Transverse colon (tissue), 4 donors: ENCODE measurements around the gene NBEAL2. TPM values are rescaled to one million over a fixed set of nuclear protein-coding genes. Genes with fewer than 3 reads are reported as not detected.

ENCODE experiments used
- DNase-seq: peaks from one replicate; pipeline ENCODE4 v3.0.0-alpha.2; 2019
- H3K27ac ChIP-seq, 4 donors: fragments of 200-600 bp; sonication (generic); 2 replicates each; pipeline ENCODE4 v1.5.1; 2016 to 2018; ENCODE audit warnings: inconsistent platforms in 4 of 4
- H3K27me3 ChIP-seq: fragments of 200-600 bp; sonication (generic); 2 replicates; pipeline ENCODE4 v1.5.1; 2017; ENCODE audit warnings: inconsistent platforms
- H3K36me3 ChIP-seq, 4 donors: fragments of 200-600 bp; sonication (generic); 2 replicates each; pipeline ENCODE4 v1.5.1; 2017 to 2019; ENCODE audit warnings: inconsistent platforms in 4 of 4
- H3K4me1 ChIP-seq, 4 donors: fragments of 200-600 bp; sonication (generic); 2 replicates each; pipeline ENCODE4 v1.5.1; 2017 to 2020; ENCODE audit warnings: inconsistent platforms in 4 of 4
- H3K4me3 ChIP-seq, 4 donors: fragments of 200-600 bp; sonication (generic); 1 replicate in 1 of 4; 2 replicates in 3 of 4; pipeline versions ENCODE4 v1.5.1 to v1.6.1; 2017 to 2019; ENCODE audit warnings: inconsistent platforms in 4 of 4
- H3K9me3 ChIP-seq, 2 donors: fragments of 200-600 bp; sonication (generic); 2 replicates each; pipeline ENCODE4 v1.5.1; 2017 to 2019; ENCODE audit warnings: inconsistent platforms in 2 of 2
- CTCF ChIP-seq, 5 experiments: fragments of 200-600 bp in 3 of 5; fragments of 450-650 bp in 2 of 5; sonication (generic) in 3 of 5; IDR thresholded peaks; 1 replicate in 2 of 5; 2 replicates in 3 of 5; pipeline ENCODE4 v1.5.1; 2016 to 2017; ENCODE audit warnings: antibody characterized with exemption in 5 of 5, inconsistent platforms in 3 of 5, mild to moderate bottlenecking in 2 of 5, moderate library complexity in 1 of 5
- EP300 ChIP-seq: sonication (generic); formaldehyde crosslinking; IDR thresholded peaks from one replicate; pipeline ENCODE4 v1.6.1; 2017; ENCODE audit warnings: antibody characterized with exemption, low read depth
- POLR2A ChIP-seq: fragments of 450-650 bp; IDR thresholded peaks from one replicate; pipeline ENCODE4 v1.6.1; 2016; ENCODE audit warnings: antibody characterized with exemption, mild to moderate bottlenecking, moderate library complexity
- POLR2AphosphoS5 ChIP-seq, 3 donors: sonication (generic); formaldehyde crosslinking; IDR thresholded peaks; one replicate each; pipeline ENCODE4 v1.6.1; 2016; ENCODE audit warnings: antibody characterized with exemption in 3 of 3
- WGBS, 2 donors: methylation state at CpG; one replicate each; pipeline ENCODE4 v1.1.5; 2018; ENCODE audit warnings: low coverage in 1 of 2; 5-methylcytosine and 5-hydroxymethylcytosine counted together
- in situ Hi-C, 4 donors: fragments of 200-750 bp; cut with MboI; loops; one replicate each; pipeline versions ENCODE4 v1.15.0 to v1.15.1; 2017; ENCODE audit warnings: low sequenced_read_pairs in 3 of 4, low pct_ligation_motif_present in 1 of 4, low pct_unique_long_range_greater_than_20kb in 1 of 4
- intact Hi-C: fragments of 100-400 bp; cut with DNase I; formaldehyde crosslinking; loops from one replicate; pipeline ENCODE4 v1.15.1; 2023; ENCODE audit warnings: low total_unique reads
- total RNA-seq, 4 donors: library from RNA; depleted of rRNA; stranded (reverse); fragments of >200 nt; gene quantifications; one replicate each; pipeline ENCODE4 v1.1.0, GENCODE V29; 2016

The NBEAL2 gene
- total RNA-seq, 4 donors from 2014 or later, result 81.1 to 163 (median 122) TPM

DNA sequence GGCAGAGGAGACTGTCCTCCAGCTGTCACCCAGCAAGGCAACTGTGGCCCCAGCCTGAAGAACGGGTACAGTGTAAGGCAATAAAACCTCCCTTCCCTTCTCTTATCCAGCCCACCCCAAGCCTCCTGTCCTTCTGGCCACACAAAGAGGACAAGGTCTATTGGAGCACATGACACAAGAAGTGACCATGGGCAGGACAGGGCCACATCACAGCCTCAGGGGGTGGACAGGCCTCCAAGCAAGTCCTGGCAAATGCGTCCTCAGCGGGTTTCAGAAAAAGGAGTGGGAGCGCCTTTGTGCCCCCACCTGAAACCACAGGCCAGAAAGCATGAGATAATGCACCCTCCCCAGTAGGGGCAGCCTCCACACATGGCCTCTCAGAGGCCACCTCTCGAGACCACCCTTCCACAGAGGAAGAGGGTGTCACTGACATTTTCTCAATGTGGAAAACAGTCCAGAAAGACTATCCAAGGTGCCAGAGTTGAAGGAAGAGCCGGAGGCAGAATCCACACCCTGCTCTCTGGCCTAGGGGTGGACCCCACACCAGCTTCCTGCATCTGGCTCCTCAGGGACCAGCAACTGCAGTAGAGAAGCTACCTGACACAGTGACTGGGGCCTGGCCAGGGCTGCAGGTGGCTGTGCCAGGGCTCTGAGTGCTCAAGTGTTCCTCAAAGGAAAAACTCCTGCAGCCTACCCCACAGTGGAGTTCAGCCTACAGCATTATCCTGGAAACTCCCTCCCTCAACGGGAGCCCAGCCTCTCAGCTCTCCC lies 46.8 kb upstream of the NBEAL2 start:
- Histone ChIP-seq H3K4me1 (peaks cover 73 to 90% (median 84%) of the 10 kb centered on the region in 4 donors), H3K27me3 (no peaks in the 10 kb centered on the region), H3K36me3 (no peaks in the 10 kb centered on the region), H3K9me3 (no peaks in the 10 kb centered on the region), H3K27ac (peak overlapping the region; percentile 74 to 87 (median 78)), H3K4me3 (no peak overlapping the region)
- WGBS, 2 donors, result 58% methylated on average over 7 of the region's 7 CpGs; no CpG with 5 or more reads in 1 of the 2 donors
- DNase-seq, result no peak
- intact Hi-C loops, result no loop called here
- TF ChIP-seq EP300 (no peak), CTCF (IDR thresholded peaks at IDR 0.05) (no peak), POLR2A (no peak), POLR2AphosphoS5 (IDR thresholded peaks at IDR 0.05) (no peak)
- in situ Hi-C loops, result loop anchor here in 1 of 4 donors (10.0 kb wide), 1 partner anchor 52 kb away; no protein-coding TSS in a partner anchor

DNA sequence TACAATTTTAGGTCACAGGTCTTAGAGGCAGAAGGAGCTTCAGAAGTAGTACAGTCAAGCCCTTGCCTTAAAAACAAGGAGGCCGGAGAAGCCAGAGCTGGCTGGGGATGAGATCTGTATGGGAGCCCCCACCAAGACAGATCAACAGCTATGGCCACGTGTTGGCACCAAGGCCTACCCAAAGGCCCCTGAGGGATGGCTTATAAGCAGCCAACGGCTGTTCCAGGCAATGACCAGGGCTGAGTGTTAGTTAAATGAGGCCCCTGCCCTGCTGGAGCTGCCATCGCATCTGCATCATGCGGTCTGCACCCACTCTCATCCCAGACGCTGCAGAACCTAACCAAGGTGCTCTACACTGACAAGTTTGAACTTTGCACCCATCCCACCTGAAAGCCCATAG lies 46.2 kb upstream of the NBEAL2 start:
- TF ChIP-seq CTCF (IDR thresholded peaks at IDR 0.05), result no peak
- TF ChIP-seq POLR2A, result no peak
- TF ChIP-seq EP300, result no peak
- TF ChIP-seq POLR2AphosphoS5 (IDR thresholded peaks at IDR 0.05), result no peak
- Histone ChIP-seq H3K36me3 (no peaks in the 10 kb centered on the region), H3K4me1 (peaks cover 67 to 87% (median 78%) of the 10 kb centered on the region in 4 donors), H3K27ac (peak overlapping the region; percentile 74 to 87 (median 78)), H3K27me3 (no peaks in the 10 kb centered on the region), H3K4me3 (no peak overlapping the region), H3K9me3 (no peaks in the 10 kb centered on the region)
- intact Hi-C loops (no loop called here), in situ Hi-C loops (loop anchor here in 1 of 4 donors (10.0 kb wide), 1 partner anchor 52 kb away; no protein-coding TSS in a partner anchor)
- 0 to 63% methylated on average over 1 to 6 of the region's 6 CpGs for WGBS, 2 donors
- DNase-seq, result no peak

DNA sequence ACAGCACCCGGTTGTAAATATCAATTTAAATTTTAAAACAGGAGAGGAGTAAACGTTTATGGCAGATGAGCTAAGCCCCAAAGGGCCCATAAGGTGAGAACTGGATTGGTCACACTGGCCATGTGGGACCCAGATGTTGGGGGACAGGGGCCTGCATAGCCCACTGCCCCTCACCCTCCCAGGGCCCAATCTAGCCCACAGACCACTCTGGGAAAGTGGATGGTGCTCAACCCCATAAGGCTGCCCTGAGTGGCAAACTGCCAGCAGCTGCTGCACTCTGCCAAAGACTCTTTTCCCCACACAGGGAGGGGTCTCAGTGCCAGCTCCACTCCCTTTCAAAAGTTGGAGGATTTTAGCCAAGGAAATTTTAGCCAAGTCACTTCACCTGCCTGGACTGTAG lies 45.4 kb upstream of the NBEAL2 start:
- no peaks in the 10 kb centered on the region for H3K36me3 ChIP-seq
- TF ChIP-seq CTCF (IDR thresholded peaks at IDR 0.05) (no peak), POLR2A (no peak), POLR2AphosphoS5 (IDR thresholded peaks at IDR 0.05) (no peak), EP300 (no peak)
- H3K9me3 ChIP-seq, result no peaks in the 10 kb centered on the region
- peaks cover 62 to 87% (median 75%) of the 10 kb centered on the region in 4 donors for H3K4me1 ChIP-seq
- intact Hi-C loops (no loop called here), in situ Hi-C loops (loop anchor here in 1 of 4 donors (10.0 kb wide), 1 partner anchor 51 kb away; no protein-coding TSS in a partner anchor)
- DNase-seq, result no peak
- H3K4me3 ChIP-seq, result no peak overlapping the region
- H3K27ac ChIP-seq, result peak overlapping the region; percentile 67 to 87 (median 78)
- 44 to 71% methylated on average over 1 to 2 of the region's 2 CpGs for WGBS, 2 donors
- H3K27me3 ChIP-seq, result no peaks in the 10 kb centered on the region

DNA sequence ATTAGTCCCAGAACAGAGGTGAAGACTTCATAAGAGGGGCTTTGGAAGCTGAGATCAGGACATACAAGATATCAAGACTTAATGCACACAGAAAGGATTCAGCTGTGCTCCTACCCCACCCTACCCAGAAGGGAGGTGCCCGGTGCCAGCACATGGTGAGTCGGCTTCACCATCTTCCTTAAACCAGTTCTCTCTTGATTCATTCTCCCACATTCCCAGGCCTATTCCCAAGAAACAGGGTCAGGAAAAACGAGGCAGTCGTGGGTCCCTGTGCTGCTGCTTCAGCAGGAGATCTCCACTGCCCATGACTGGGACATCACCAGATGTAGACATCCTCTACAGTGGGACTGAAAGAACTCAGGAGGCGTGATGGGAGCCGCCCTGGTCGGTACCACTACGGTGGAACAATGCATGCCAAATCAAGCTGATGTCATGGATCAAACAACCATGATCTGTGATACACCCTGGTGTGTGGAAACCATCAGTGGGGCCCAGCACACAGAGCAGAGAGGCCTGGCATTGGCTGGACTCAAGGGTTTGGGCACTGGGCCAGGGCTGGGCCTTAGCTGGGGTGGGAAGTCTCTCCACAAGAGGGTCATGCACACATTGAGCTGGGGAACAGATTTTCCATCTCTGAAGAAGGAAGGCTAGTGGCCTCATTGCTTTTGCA lies 44.8 kb upstream of the NBEAL2 start:
- H3K4me1 ChIP-seq, result peaks cover 60 to 87% (median 72%) of the 10 kb centered on the region in 4 donors
- in situ Hi-C loops (loop anchor here in 1 of 4 donors (10.0 kb wide), 1 partner anchor 50 kb away; no protein-coding TSS in a partner anchor), intact Hi-C loops (loop anchor here (5.0 kb wide), 1 partner anchor 43 kb away; the partner anchor contains the start of genes CCDC12 and NBEAL2)

More for the DNA sequence above, 44.8 kb upstream of the NBEAL2 start:
- Histone ChIP-seq H3K4me3 (no peak overlapping the region), H3K9me3 (no peaks in the 10 kb centered on the region), H3K27me3 (no peaks in the 10 kb centered on the region), H3K27ac (peak overlapping the region; percentile 67 to 87 (median 78)), H3K36me3 (peaks cover 0 to under 1% (median 0%) of the 10 kb centered on the region in 4 donors)
- 70% methylated on average over 8 of the region's 8 CpGs; no CpG with 5 or more reads in 1 of the 2 donors for WGBS, 2 donors
- no peak for DNase-seq
- TF ChIP-seq POLR2AphosphoS5 (IDR thresholded peaks at IDR 0.05) (no peak), CTCF (IDR thresholded peaks at IDR 0.05) (no peak), POLR2A (no peak), EP300 (no peak)
